HCT116 (cell line): ENCODE results near the gene CHAC1.

ENCODE experiments used
- CTCF ChIP-seq, 3 experiments: fragments of 200-600 bp in 1 of 3; sonication (generic) in 1 of 3; IDR thresholded peaks in 2 of 3; conservative IDR thresholded peaks in 1 of 3; 2 replicates each; pipeline ENCODE4 v1.5.1; 2012 to 2017; ENCODE audit warnings: low read depth in 2 of 3, low read length in 2 of 3, antibody characterized with exemption in 1 of 3, borderline replicate concordance in 1 of 3, control low read depth in 1 of 3, mild to moderate bottlenecking in 1 of 3, mixed read lengths in 1 of 3, mixed run types in 1 of 3, moderate library complexity in 1 of 3; ENCODE audit not compliant: insufficient read depth in 1 of 3
- EZH2 ChIP-seq: fragments of 200-600 bp; sonication (generic); IDR thresholded peaks from 2 replicates; pipeline ENCODE4 v1.6.1; 2017; ENCODE audit warnings: antibody characterized with exemption, mixed run types
- EZH2phosphoT487 ChIP-seq: fragments of 200-600 bp; IDR thresholded peaks from 2 replicates; pipeline ENCODE4 v1.6.1; 2018; ENCODE audit warnings: antibody characterized with exemption, borderline replicate concordance
- MAX ChIP-seq: IDR thresholded peaks from 2 replicates; pipeline ENCODE4 v1.6.1; 2012
- POLR2A ChIP-seq: IDR thresholded peaks from 2 replicates; pipeline ENCODE4 v1.7.0; 2011; ENCODE audit warnings: borderline replicate concordance; ENCODE audit not compliant: insufficient read depth, insufficient read length; ENCODE audit errors: extremely low read depth
- POLR2AphosphoS5 ChIP-seq: IDR thresholded peaks from 2 replicates; pipeline ENCODE4 v1.6.1; 2011; ENCODE audit warnings: mild to moderate bottlenecking, low read depth, low read length, moderate library complexity
- RAD21 ChIP-seq: IDR thresholded peaks from 2 replicates; pipeline ENCODE4 v1.6.1; 2012; ENCODE audit warnings: low read depth, mild to moderate bottlenecking
- SIN3A ChIP-seq: IDR thresholded peaks from 2 replicates; pipeline ENCODE4 v1.6.1; 2012; ENCODE audit warnings: low read depth
- SRF ChIP-seq: IDR thresholded peaks from 2 replicates; pipeline ENCODE4 v1.6.1; 2012; ENCODE audit warnings: low read depth
- YY1 ChIP-seq: IDR thresholded peaks from 2 replicates; pipeline ENCODE4 v1.6.1; 2011; ENCODE audit warnings: low read length, low read depth, moderate library complexity, mild to moderate bottlenecking; ENCODE audit not compliant: insufficient replicate concordance; ENCODE audit errors: extremely low read depth
- ZNF274 ChIP-seq: fragments of 200-500 bp; sonication (Bioruptor generic); IDR thresholded peaks from 2 replicates; pipeline ENCODE4 v1.6.1; 2014; ENCODE audit warnings: mild to moderate bottlenecking, low read depth, low read length, inconsistent platforms

- TF ChIP-seq EZH2, result no peak
- no peak for TF ChIP-seq RAD21
- no peak for TF ChIP-seq CTCF (IDR thresholded peaks at IDR 0.05 in 2 of 3, conservative IDR thresholded peaks at IDR 0.05 in 1 of 3; ENCODE audit: borderline replicate concordance in 1 of 3, insufficient read depth in 1 of 3, low read depth in 2 of 3, low read length in 2 of 3)
- no peak for TF ChIP-seq EZH2phosphoT487
- no peak for TF ChIP-seq POLR2A
- no peak for TF ChIP-seq POLR2AphosphoS5
- TF ChIP-seq YY1, result no peak
- TF ChIP-seq SRF, result no peak
- no peak for TF ChIP-seq ZNF274
- TF ChIP-seq SIN3A, result no peak
- no peak for TF ChIP-seq MAX
These were observed 1.5 kb upstream of the CHAC1 start for GRCh38 chr15:40951764-40952163.
